H1 (cell line): ENCODE data around the gene SHROOM2.

Experiments
- BRCA1 ChIP-seq: IDR thresholded peaks from 2 replicates; pipeline ENCODE4 v1.6.1; 2012; ENCODE audit warnings: low read depth, low read length, improper control_type of control experiment
- CREB1 ChIP-seq: IDR thresholded peaks from 2 replicates; pipeline ENCODE4 v1.6.1; 2012; ENCODE audit warnings: inconsistent platforms
- JUN ChIP-seq: IDR thresholded peaks from 2 replicates; pipeline ENCODE4 v1.6.1; 2011; ENCODE audit warnings: low read depth, mild to moderate bottlenecking, improper control_type of control experiment, low read length
- PHF8 ChIP-seq: fragments of 200-600 bp; sonication (generic); conservative IDR thresholded peaks from 2 replicates; pipeline ENCODE4 v1.7.1; 2012; ENCODE audit warnings: low read depth, mild to moderate bottlenecking, inconsistent platforms, low read length, moderate library complexity
- POLR2A ChIP-seq, 2 experiments: IDR thresholded peaks; 1 replicate in 1 of 2; 2 replicates in 1 of 2; pipeline ENCODE4 v1.6.1; 2011; ENCODE audit warnings: low read depth in 2 of 2, low read length in 2 of 2, mild to moderate bottlenecking in 2 of 2; ENCODE audit errors: control extremely low read depth in 1 of 2
- POLR2AphosphoS5 ChIP-seq: IDR thresholded peaks from 2 replicates; pipeline ENCODE4 v1.6.1; 2011; ENCODE audit warnings: low read depth, low read length
- SUZ12 ChIP-seq: fragments of 200-600 bp; sonication (generic); IDR thresholded peaks from 2 replicates; pipeline ENCODE4 v1.6.1; 2012; ENCODE audit warnings: mild to moderate bottlenecking, inconsistent platforms, low read length, moderate library complexity, mixed read lengths
- TF ChIP-seq, protein P1 (sequence below): IDR thresholded peaks from 2 replicates; pipeline ENCODE4 v1.6.1; 2012; ENCODE audit warnings: inconsistent platforms
- TF ChIP-seq, protein P2 (sequence below), 3 experiments: IDR thresholded peaks; 1 replicate in 2 of 3; 2 replicates in 1 of 3; pipeline versions ENCODE4 v1.5.1 to v1.6.1; 2011; ENCODE audit warnings: low read length in 3 of 3, mild to moderate bottlenecking in 3 of 3, inconsistent platforms in 2 of 3, low read depth in 1 of 3, moderate library complexity in 1 of 3; ENCODE audit not compliant: insufficient read depth in 1 of 3; ENCODE audit errors: control extremely low read depth in 1 of 3
- TF ChIP-seq, protein P3 (sequence below): IDR thresholded peaks from 2 replicates; pipeline ENCODE4 v1.6.1; 2011; ENCODE audit warnings: low read depth, mild to moderate bottlenecking, low read length; ENCODE audit not compliant: insufficient read depth
- TF ChIP-seq, protein P4 (sequence below): IDR thresholded peaks from 2 replicates; pipeline ENCODE4 v1.6.1; 2012; ENCODE audit warnings: low read length, inconsistent platforms

DNA sequence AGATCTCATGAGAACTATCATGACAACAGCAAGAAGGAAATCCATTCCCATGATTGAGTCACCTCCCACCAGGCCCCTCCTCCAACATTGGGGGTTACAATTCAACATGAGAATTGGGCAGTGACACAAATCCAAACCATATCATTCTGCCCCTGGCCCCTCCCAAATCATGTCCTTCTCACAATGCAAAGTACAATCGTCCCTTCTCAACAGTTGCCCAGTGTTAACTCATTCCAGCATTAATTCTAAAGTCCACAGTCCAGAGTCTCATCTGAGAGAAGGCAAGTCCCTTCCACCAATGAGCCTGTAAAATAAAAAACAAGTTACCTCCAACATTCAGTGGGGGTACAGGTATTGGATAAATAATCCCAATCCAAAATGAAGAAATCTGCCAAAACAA lies 166.1 kb downstream of the SHROOM2 start:
- TF ChIP-seq JUN, result no peak
- no peak for TF ChIP-seq PHF8
- TF ChIP-seq POLR2A (IDR thresholded peaks at IDR 0.05; ENCODE audit: control extremely low read depth in 1 of 2, low read depth in 2 of 2, low read length in 2 of 2), result no peak
- TF ChIP-seq, protein P1, sequence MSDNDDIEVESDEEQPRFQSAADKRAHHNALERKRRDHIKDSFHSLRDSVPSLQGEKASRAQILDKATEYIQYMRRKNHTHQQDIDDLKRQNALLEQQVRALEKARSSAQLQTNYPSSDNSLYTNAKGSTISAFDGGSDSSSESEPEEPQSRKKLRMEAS, result no peak
- TF ChIP-seq, protein P2, sequence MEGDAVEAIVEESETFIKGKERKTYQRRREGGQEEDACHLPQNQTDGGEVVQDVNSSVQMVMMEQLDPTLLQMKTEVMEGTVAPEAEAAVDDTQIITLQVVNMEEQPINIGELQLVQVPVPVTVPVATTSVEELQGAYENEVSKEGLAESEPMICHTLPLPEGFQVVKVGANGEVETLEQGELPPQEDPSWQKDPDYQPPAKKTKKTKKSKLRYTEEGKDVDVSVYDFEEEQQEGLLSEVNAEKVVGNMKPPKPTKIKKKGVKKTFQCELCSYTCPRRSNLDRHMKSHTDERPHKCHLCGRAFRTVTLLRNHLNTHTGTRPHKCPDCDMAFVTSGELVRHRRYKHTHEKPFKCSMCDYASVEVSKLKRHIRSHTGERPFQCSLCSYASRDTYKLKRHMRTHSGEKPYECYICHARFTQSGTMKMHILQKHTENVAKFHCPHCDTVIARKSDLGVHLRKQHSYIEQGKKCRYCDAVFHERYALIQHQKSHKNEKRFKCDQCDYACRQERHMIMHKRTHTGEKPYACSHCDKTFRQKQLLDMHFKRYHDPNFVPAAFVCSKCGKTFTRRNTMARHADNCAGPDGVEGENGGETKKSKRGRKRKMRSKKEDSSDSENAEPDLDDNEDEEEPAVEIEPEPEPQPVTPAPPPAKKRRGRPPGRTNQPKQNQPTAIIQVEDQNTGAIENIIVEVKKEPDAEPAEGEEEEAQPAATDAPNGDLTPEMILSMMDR (IDR thresholded peaks at IDR 0.05; ENCODE audit: control extremely low read depth in 1 of 3, insufficient read depth in 1 of 3, low read depth in 1 of 3, low read length in 3 of 3), result no peak
- TF ChIP-seq, protein P3, sequence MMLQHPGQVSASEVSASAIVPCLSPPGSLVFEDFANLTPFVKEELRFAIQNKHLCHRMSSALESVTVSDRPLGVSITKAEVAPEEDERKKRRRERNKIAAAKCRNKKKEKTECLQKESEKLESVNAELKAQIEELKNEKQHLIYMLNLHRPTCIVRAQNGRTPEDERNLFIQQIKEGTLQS, result no peak
- TF ChIP-seq SUZ12, result no peak
- no peak for TF ChIP-seq BRCA1
- TF ChIP-seq POLR2AphosphoS5, result no peak
- TF ChIP-seq, protein P4, sequence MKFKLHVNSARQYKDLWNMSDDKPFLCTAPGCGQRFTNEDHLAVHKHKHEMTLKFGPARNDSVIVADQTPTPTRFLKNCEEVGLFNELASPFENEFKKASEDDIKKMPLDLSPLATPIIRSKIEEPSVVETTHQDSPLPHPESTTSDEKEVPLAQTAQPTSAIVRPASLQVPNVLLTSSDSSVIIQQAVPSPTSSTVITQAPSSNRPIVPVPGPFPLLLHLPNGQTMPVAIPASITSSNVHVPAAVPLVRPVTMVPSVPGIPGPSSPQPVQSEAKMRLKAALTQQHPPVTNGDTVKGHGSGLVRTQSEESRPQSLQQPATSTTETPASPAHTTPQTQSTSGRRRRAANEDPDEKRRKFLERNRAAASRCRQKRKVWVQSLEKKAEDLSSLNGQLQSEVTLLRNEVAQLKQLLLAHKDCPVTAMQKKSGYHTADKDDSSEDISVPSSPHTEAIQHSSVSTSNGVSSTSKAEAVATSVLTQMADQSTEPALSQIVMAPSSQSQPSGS, result no peak
- TF ChIP-seq CREB1, result no peak
